ENCODE data around the gene AFF2.

GRCh38 chrX:148763896-148764295 is 263.5 kb downstream of the AFF2 start:
- TF ChIP-seq POLR2AphosphoS5 (IDR thresholded peaks at IDR 0.05; ENCODE audit: low read depth, low read length) = no peak
- TF ChIP-seq POLR2A (IDR thresholded peaks at IDR 0.05; ENCODE audit: low read depth, low read length) = no peak
